Measurements from ENCODE around the gene SERTAD3. TPM values are rescaled to one million over a fixed set of nuclear protein-coding genes. Genes with fewer than 3 reads are reported as not detected.
A peak's percentile ranks its signal among the peaks of the same experiment; 100 is the strongest.

The SERTAD3 gene
- total and polyA plus RNA-seq, 10 of the 15 experiments (the other 5 are each of a cell fraction or from before 2014, with no cell fraction given) = 4.2 to 22.4 (median 13.7) TPM

DNA sequence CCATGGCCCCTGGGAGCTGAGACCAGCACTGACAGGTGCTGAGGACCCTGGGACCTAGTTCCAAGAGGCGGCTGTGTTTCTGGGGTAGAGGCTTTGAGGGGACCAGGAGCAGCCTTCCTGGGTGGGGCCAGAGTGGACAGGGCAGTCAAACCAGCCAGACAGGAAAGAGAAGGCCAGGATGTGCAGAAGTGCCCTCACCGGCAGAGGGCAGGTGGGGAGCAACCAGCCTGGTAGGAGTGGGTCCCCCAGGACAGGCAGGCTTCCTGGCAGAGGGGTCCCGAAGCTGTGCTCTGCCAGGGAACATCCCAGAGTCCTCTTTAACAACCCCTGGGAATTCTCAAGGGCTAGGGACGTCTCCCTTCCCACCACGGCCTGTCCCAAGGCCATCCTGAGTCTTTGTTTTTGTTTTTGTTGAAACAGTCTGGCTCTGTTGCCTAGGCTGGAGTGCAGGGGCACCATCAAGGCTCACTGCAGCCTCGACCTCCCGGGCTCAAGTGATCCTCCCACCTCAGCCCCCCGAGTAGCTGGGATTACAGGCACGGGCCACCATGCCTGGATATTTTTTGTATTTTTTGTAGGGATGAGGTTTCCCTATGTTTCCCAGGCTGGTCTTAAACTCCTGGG, 51.1 kb downstream of the SERTAD3 start:
- in situ Hi-C loops (cut with MboI) = no loop called here
- ChIA-PET POLR2A (no interaction called here), SMC1A (ENCODE audit: uncharacterized antibody, unreplicated experiment) (no interaction called here), CTCF (interaction anchor here (0.8 kb wide), 1 partner anchor 28 kb away, joined by 3 read pairs; no protein-coding TSS in a partner anchor), RAD21 (ENCODE audit: unreplicated experiment) (no interaction called here)
- TF ChIP-seq, protein P1, sequence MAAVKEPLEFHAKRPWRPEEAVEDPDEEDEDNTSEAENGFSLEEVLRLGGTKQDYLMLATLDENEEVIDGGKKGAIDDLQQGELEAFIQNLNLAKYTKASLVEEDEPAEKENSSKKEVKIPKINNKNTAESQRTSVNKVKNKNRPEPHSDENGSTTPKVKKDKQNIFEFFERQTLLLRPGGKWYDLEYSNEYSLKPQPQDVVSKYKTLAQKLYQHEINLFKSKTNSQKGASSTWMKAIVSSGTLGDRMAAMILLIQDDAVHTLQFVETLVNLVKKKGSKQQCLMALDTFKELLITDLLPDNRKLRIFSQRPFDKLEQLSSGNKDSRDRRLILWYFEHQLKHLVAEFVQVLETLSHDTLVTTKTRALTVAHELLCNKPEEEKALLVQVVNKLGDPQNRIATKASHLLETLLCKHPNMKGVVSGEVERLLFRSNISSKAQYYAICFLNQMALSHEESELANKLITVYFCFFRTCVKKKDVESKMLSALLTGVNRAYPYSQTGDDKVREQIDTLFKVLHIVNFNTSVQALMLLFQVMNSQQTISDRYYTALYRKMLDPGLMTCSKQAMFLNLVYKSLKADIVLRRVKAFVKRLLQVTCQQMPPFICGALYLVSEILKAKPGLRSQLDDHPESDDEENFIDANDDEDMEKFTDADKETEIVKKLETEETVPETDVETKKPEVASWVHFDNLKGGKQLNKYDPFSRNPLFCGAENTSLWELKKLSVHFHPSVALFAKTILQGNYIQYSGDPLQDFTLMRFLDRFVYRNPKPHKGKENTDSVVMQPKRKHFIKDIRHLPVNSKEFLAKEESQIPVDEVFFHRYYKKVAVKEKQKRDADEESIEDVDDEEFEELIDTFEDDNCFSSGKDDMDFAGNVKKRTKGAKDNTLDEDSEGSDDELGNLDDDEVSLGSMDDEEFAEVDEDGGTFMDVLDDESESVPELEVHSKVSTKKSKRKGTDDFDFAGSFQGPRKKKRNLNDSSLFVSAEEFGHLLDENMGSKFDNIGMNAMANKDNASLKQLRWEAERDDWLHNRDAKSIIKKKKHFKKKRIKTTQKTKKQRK (IDR thresholded peaks at IDR 0.05; ENCODE audit: low read depth, low read length) = no peak
- TF ChIP-seq RUNX3 (IDR thresholded peaks at IDR 0.05; ENCODE audit: low read length) (no peak), POLR2A (IDR thresholded peaks at IDR 0.05; ENCODE audit: low read depth, low read length) (no peak), GATAD2B (conservative IDR thresholded peaks at IDR 0.05; ENCODE audit: low read depth) (no peak), NR2F1 (conservative IDR thresholded peaks at IDR 0.05) (no peak), IKZF1 (conservative IDR thresholded peaks at IDR 0.05) (0 out of 2 replicates have a peak, but pooled peaks have one; percentile 26), SP1 (IDR thresholded peaks at IDR 0.05; ENCODE audit: low read depth, low read length) (no peak), CBX3 (IDR thresholded peaks at IDR 0.05; ENCODE audit: borderline replicate concordance, low read depth) (no peak), NR2C1 (IDR thresholded peaks at IDR 0.05) (no peak), SREBF1 (IDR thresholded peaks at IDR 0.05; ENCODE audit: low read length) (no peak), RFX5 (IDR thresholded peaks at IDR 0.05; ENCODE audit: low read depth, low read length) (no peak), KDM1A (IDR thresholded peaks at IDR 0.05; ENCODE audit: borderline replicate concordance) (no peak), SMC3 (IDR thresholded peaks at IDR 0.05; ENCODE audit: borderline replicate concordance, low read length) (peak; percentile 34; the same call in 1 of the 2 replicates)
- TF ChIP-seq, protein P2, sequence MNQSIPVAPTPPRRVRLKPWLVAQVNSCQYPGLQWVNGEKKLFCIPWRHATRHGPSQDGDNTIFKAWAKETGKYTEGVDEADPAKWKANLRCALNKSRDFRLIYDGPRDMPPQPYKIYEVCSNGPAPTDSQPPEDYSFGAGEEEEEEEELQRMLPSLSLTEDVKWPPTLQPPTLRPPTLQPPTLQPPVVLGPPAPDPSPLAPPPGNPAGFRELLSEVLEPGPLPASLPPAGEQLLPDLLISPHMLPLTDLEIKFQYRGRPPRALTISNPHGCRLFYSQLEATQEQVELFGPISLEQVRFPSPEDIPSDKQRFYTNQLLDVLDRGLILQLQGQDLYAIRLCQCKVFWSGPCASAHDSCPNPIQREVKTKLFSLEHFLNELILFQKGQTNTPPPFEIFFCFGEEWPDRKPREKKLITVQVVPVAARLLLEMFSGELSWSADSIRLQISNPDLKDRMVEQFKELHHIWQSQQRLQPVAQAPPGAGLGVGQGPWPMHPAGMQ (IDR thresholded peaks at IDR 0.05; ENCODE audit: borderline replicate concordance) = no peak
- TF ChIP-seq, protein P3, sequence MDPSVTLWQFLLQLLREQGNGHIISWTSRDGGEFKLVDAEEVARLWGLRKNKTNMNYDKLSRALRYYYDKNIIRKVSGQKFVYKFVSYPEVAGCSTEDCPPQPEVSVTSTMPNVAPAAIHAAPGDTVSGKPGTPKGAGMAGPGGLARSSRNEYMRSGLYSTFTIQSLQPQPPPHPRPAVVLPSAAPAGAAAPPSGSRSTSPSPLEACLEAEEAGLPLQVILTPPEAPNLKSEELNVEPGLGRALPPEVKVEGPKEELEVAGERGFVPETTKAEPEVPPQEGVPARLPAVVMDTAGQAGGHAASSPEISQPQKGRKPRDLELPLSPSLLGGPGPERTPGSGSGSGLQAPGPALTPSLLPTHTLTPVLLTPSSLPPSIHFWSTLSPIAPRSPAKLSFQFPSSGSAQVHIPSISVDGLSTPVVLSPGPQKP (IDR thresholded peaks at IDR 0.05; ENCODE audit: low read depth, low read length) = no peak
- TF ChIP-seq, protein P4, sequence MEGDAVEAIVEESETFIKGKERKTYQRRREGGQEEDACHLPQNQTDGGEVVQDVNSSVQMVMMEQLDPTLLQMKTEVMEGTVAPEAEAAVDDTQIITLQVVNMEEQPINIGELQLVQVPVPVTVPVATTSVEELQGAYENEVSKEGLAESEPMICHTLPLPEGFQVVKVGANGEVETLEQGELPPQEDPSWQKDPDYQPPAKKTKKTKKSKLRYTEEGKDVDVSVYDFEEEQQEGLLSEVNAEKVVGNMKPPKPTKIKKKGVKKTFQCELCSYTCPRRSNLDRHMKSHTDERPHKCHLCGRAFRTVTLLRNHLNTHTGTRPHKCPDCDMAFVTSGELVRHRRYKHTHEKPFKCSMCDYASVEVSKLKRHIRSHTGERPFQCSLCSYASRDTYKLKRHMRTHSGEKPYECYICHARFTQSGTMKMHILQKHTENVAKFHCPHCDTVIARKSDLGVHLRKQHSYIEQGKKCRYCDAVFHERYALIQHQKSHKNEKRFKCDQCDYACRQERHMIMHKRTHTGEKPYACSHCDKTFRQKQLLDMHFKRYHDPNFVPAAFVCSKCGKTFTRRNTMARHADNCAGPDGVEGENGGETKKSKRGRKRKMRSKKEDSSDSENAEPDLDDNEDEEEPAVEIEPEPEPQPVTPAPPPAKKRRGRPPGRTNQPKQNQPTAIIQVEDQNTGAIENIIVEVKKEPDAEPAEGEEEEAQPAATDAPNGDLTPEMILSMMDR (IDR thresholded peaks at IDR 0.05 in 2 of 3, conservative IDR thresholded peaks at IDR 0.05 in 1 of 3; ENCODE audit: control insufficient read depth in 2 of 3, extremely low read depth in 1 of 3, insufficient read depth in 1 of 3, low read depth in 3 of 3, low read length in 3 of 3) = peak; percentile 19 to 67 (median 52); a peak in 5 of 6 replicates
- peak; percentile 90 for ATAC-seq
- BruUV-seq (replicated peaks) = no TSS peak
- FAIRE-seq = no peak
- Histone ChIP-seq H3K9ac (ENCODE audit: control insufficient read depth, insufficient read depth, low read length) (no peak overlapping the region), H3K36me3 (ENCODE audit: control insufficient read depth in 2 of 2, insufficient read depth in 2 of 2, low read length in 1 of 2) (no peaks in the 10 kb centered on the region), H3K9me3 (replicated peaks; ENCODE audit: control insufficient read depth, insufficient read depth, low read length) (no peaks in the 10 kb centered on the region), H3K4me1 (ENCODE audit: control insufficient read depth, insufficient read depth, low read length) (no peaks in the 10 kb centered on the region), H4K20me1 (ENCODE audit: control insufficient read depth, insufficient read depth) (no peaks in the 10 kb centered on the region), H2AFZ (ENCODE audit: control insufficient read depth, low read depth, low read length) (no peak overlapping the region), H3K4me3 (no peak overlapping the region), H3K4me2 (ENCODE audit: control insufficient read depth, insufficient read depth) (no peak overlapping the region), H3K27me3 (replicated peaks in 1 of 2; ENCODE audit: control insufficient read depth in 2 of 2, insufficient read depth in 2 of 2, low read length in 1 of 2) (no peaks in the 10 kb centered on the region), H3K79me2 (ENCODE audit: control insufficient read depth, insufficient read depth, low read length) (no peaks in the 10 kb centered on the region), H3K27ac (ENCODE audit: control insufficient read depth, insufficient read depth) (no peak overlapping the region)
- 19% methylated on average over 9 of the region's 9 CpGs for WGBS (ENCODE audit: insufficient coverage, insufficient replicate concordance, low lambda C conversion rate, missing lambda C conversion rate)
- DNase-seq (ENCODE audit: low read depth, low spot score) = no peak
- intact Hi-C loops (cut with micrococcal nuclease; ENCODE audit: unreplicated experiment) = no loop called here

Measured in GM12878 (cell line).